Spinal cord (tissue), 10 donors: ENCODE measurements around the gene ZNRD2. TPM values are rescaled to one million over a fixed set of nuclear protein-coding genes. Genes with fewer than 3 reads are reported as not detected.
A peak's percentile ranks its signal among the peaks of the same experiment; 100 is the strongest.
"Not testable (repeated sequence)": the region's sequence is repeated elsewhere in the genome, so short reads cannot be mapped to it uniquely, and the experiment has no call there.

Experiments used
- DNase-seq, 6 donors: peaks; one replicate each; pipeline versions ENCODE4 v3.0.0 to v3.0.0-alpha.2; 2013 to 2015; ENCODE audit warnings: low spot score in 6 of 6, low read depth in 4 of 6
- H3K27ac ChIP-seq: one replicate; pipeline ENCODE4 v1.5.1; 2013; ENCODE audit warnings: low read depth, low read length, control low read depth
- H3K27me3 ChIP-seq: one replicate; pipeline ENCODE4 v1.6.1; 2013; ENCODE audit warnings: low read length; ENCODE audit not compliant: control insufficient read depth, insufficient read depth
- H3K36me3 ChIP-seq: one replicate; pipeline ENCODE4 v1.6.1; 2013; ENCODE audit warnings: low read length; ENCODE audit not compliant: control insufficient read depth, insufficient read depth
- H3K4me1 ChIP-seq: one replicate; pipeline ENCODE4 v1.6.1; 2013; ENCODE audit warnings: low read length; ENCODE audit not compliant: control insufficient read depth, insufficient read depth
- H3K4me3 ChIP-seq: one replicate; pipeline ENCODE4 v1.5.1; 2013; ENCODE audit warnings: low read depth, low read length, control low read depth
- H3K9me3 ChIP-seq: one replicate; pipeline ENCODE4 v1.6.1; 2013; ENCODE audit warnings: low read length; ENCODE audit not compliant: control insufficient read depth, insufficient read depth
- WGBS: methylation state at CpG from one replicate; pipeline ENCODE4 v1.1.5; 2013; ENCODE audit warnings: missing lambda C conversion rate; ENCODE audit not compliant: insufficient coverage; 5-methylcytosine and 5-hydroxymethylcytosine counted together
- polyA plus RNA-seq, 2 donors: library from polyadenylated mRNA; unstranded; fragments of 120-200 nt; gene quantifications; one replicate each; pipeline ENCODE4 v1.2.1, GENCODE V29; 2013; ENCODE audit not compliant: insufficient read length in 2 of 2
- total RNA-seq, 2 donors: library from RNA; depleted of rRNA in 1 of 2; stranded (reverse); fragments of 120-200 nt in 1 of 2; fragments of >200 nt in 1 of 2; gene quantifications; one replicate each; pipeline versions ENCODE4 v1.2.3 to v1.2.4, GENCODE V29; 2013 to 2014
- donor health status: healthy.

The ZNRD2 gene
- total and polyA plus RNA-seq, 4 donors, result 14.7 to 87.2 (median 54.1) TPM

DNA sequence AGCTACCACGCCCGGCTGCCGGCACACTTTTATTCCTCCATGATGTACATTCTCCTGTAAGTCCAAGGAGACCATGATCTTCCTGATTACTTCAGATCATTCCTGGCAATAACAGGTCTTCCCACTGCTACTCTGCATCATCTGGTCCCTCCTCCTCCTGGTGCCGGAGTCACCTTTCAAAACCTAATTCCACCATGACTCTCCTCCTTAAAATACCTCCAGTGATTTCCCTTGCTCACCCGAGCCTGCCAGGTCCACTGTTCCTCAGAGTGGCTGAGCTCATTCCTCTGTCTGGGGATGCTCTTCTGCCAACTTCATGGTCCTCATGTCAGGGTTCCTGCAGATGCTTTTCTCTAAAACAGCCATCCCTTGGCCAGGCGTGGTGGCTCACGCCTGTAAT is 8.3 kb upstream of the ZNRD2 start:
- no peak overlapping the region for H3K4me3 ChIP-seq
- peaks cover 2% of the 10 kb centered on the region for H3K36me3 ChIP-seq
- peaks cover 38% of the 10 kb centered on the region for H3K4me1 ChIP-seq
- H3K9me3 ChIP-seq, result no peaks in the 10 kb centered on the region
- no peak for DNase-seq
- 90% methylated on average over 7 of the region's 7 CpGs for WGBS
- no peak overlapping the region for H3K27ac ChIP-seq
- H3K27me3 ChIP-seq, result no peaks in the 10 kb centered on the region

- Histone ChIP-seq H3K4me1 (peaks cover 33% of the 10 kb centered on the region), H3K27me3 (no peaks in the 10 kb centered on the region), H3K27ac (no peak overlapping the region), H3K4me3 (no peak overlapping the region), H3K36me3 (peaks cover 5% of the 10 kb centered on the region), H3K9me3 (no peaks in the 10 kb centered on the region)
- 94% methylated on average over 2 of the region's 9 CpGs for WGBS
- DNase-seq, result no peak
These were observed 7.5 kb upstream of the ZNRD2 start for GRCh38 chr11:65562788-65563187.

GRCh38 chr11:65563601-65564000 is 6.7 kb upstream of the ZNRD2 start:
- Histone ChIP-seq H3K9me3 (no peaks in the 10 kb centered on the region), H3K4me1 (peaks cover 31% of the 10 kb centered on the region), H3K4me3 (no peak overlapping the region), H3K36me3 (peaks cover 13% of the 10 kb centered on the region), H3K27me3 (no peaks in the 10 kb centered on the region), H3K27ac (no peak overlapping the region)
- no peak for DNase-seq
- 97% methylated on average over 3 of the region's 4 CpGs for WGBS

- H3K27ac ChIP-seq, DNase-seq, H3K27me3 ChIP-seq, H3K4me3 ChIP-seq, H3K9me3 ChIP-seq: not testable (repeated sequence)
- WGBS, result 89% methylated on average over 9 of the region's 12 CpGs
- Histone ChIP-seq H3K36me3 (peaks cover 13% of the 10 kb centered on the region), H3K4me1 (peaks cover 31% of the 10 kb centered on the region)
These were observed 5.3 kb upstream of the ZNRD2 start for GRCh38 chr11:65564879-65565559.

- WGBS, result 93% methylated on average over 3 of the region's 7 CpGs
- Histone ChIP-seq H3K27me3 (no peaks in the 10 kb centered on the region), H3K4me1 (peaks cover 28% of the 10 kb centered on the region), H3K27ac (no peak overlapping the region), H3K4me3 (no peak overlapping the region), H3K9me3 (no peaks in the 10 kb centered on the region), H3K36me3 (peaks cover 13% of the 10 kb centered on the region)
- DNase-seq, result no peak
These were observed 4.4 kb upstream of the ZNRD2 start for GRCh38 chr11:65565624-65566453.

DNA sequence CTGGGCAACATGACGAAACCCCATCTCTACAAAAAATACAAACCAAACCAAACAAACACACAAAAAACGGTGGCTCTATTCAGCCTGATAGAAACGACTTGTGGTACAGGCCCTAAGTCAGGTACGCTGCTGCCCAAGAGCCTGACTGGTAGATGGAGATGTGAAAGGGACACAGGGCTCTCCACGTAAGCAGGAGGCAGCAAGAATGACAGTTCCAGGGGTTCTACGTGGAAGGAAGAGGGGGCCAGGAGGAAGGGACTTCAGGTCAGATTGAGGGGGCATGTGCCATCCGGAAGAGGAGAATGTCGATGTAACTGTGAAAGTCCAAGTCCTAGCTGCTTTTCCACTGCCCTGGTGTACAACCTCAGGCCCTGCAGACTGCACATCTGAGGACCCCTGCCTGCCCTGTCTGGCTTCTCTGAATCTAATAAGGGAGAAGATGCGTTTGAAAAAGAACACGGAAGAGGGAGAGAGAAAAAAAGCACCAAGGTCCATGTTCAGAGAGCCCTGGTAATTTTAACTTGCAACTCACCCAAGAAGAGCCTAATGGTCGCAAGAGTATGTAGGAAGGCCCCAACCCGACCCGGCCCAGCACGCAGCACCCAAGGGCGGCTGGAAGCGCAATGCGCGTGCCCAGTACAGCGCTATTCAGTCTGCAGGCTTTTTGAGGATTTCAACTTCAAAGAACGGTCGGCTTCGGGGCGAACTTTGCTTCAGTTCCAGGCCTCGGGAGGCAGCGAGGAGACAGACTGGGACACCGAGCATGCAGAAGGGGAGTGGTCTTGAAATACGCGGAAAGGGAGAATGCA is 909 bp upstream of the ZNRD2 start:
- 7% methylated on average over 27 of the region's 28 CpGs for WGBS

GRCh38 chr11:65571420-65571819 is 1.1 kb downstream of the ZNRD2 start:
- Histone ChIP-seq H3K4me3 (peak overlapping the region; percentile 97), H3K36me3 (peaks cover 38% of the 10 kb centered on the region), H3K4me1 (peaks cover 65% of the 10 kb centered on the region), H3K27ac (peak overlapping the region; percentile 50), H3K27me3 (peaks cover 5% of the 10 kb centered on the region), H3K9me3 (no peaks in the 10 kb centered on the region)
- no peak for DNase-seq
- WGBS, result 81% methylated on average over 9 of the region's 9 CpGs

More for the DNA sequence above, 909 bp upstream of the ZNRD2 start:
- no peaks in the 10 kb centered on the region for H3K27me3 ChIP-seq
- H3K36me3 ChIP-seq, result peaks cover 28% of the 10 kb centered on the region
- peak overlapping the region; percentile 97 for H3K4me3 ChIP-seq
- peaks cover 50% of the 10 kb centered on the region for H3K4me1 ChIP-seq
- no peak for DNase-seq
- peak overlapping the region; percentile 98 for H3K27ac ChIP-seq
- H3K9me3 ChIP-seq, result no peaks in the 10 kb centered on the region

- no peaks in the 10 kb centered on the region for H3K9me3 ChIP-seq
- peaks cover 40% of the 10 kb centered on the region for H3K36me3 ChIP-seq
- peaks cover 70% of the 10 kb centered on the region for H3K4me1 ChIP-seq
- H3K4me3 ChIP-seq, result peak overlapping the region; percentile 97
- WGBS, result 2% methylated on average over 9 of the region's 11 CpGs
- peak overlapping the region; percentile 50 for H3K27ac ChIP-seq
- H3K27me3 ChIP-seq, result peaks cover 8% of the 10 kb centered on the region
- DNase-seq, result peak in 2 of 6 donors; percentile 64 to 65
These were observed 1.7 kb downstream of the ZNRD2 start for GRCh38 chr11:65571940-65572339.

DNA sequence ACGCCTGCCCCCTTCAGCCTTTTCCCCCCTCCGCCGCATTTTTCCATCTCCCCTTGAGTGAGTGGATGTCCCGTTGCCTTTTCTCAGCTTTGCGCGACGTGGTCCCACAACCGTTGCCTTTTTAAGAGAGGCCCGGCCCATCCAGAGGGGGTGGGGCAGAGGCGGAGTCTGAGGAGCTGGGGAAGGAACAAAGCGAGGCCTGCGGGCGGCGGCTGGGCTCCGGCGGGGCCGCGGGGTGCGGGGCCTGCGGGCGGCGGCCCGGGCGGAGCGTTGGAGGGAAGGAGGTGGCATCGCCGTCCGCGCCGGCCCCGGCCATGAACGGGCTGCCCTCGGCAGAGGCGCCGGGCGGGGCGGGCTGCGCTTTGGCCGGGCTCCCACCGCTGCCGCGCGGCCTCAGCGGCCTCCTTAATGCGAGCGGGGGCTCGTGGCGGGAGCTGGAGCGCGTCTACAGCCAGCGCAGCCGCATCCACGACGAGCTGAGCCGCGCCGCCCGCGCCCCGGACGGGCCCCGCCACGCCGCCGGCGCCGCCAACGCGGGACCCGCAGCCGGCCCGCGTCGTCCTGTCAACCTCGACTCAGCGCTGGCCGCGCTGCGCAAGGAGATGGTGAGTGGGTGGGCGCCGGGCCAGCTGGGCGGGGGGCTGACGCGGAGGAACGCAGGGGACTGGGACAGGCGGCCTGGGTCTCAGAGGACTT is 2.2 kb downstream of the ZNRD2 start, which contains the start of gene FAM89B:
Gene FAM89B, plus strand, starts transcription at position 183 of the 696 bp plus-strand sequence. Its CDS starts 132 bp downstream, at position 315.
- Histone ChIP-seq H3K36me3 (peaks cover 46% of the 10 kb centered on the region), H3K9me3 (no peaks in the 10 kb centered on the region), H3K4me1 (peaks cover 76% of the 10 kb centered on the region), H3K4me3 (peak within 1 kb of the TSS; percentile 97), H3K27me3 (peaks cover 8% of the 10 kb centered on the region), H3K27ac (peak within 1 kb of the TSS; percentile 67)
- 0% methylated on average over 81 of the region's 86 CpGs for WGBS
- DNase-seq, result peak in 4 of 6 donors; percentile 79 to 97 (median 92)
